ENCODE results near the gene NTRK2. TPM values are rescaled to one million over a fixed set of nuclear protein-coding genes. Genes with fewer than 3 reads are reported as not detected.

The NTRK2 gene
- total RNA-seq, 1 experiment from 2014 or later = not detected

DNA sequence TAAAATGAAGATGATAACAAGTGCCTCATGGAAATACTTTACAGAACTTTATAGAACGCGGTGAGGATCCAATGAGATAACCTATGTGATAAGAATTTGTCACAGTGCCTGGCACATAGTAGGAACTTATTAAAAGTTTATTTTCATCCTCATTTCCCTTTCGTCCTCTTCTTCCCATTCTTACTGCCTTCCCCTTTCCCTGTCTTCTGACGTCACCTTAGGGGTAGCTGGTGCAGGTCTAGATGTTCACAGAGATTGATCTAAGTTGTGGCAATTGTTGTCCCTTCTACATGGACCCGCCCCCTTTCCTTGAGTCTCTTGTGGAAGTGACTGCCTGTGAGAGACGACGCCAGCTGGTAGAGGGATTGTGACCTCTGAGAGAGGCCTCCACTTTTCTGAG is 46.5 kb upstream of the NTRK2 start:
- Histone ChIP-seq H3K9me3 (ENCODE audit: insufficient read depth, low read depth) (no peaks in the 10 kb centered on the region), H3K9me2 (ENCODE audit: insufficient read depth) (no peaks in the 10 kb centered on the region), H2AFZ (no peak overlapping the region), H3K4me2 (no peak overlapping the region), H3K27ac (no peak overlapping the region), H3K36me3 (ENCODE audit: low read depth) (no peaks in the 10 kb centered on the region), H4K20me1 (ENCODE audit: insufficient read depth) (no peaks in the 10 kb centered on the region), H3K4me3 (no peak overlapping the region), H3K79me2 (ENCODE audit: low read depth) (no peaks in the 10 kb centered on the region), H3F3A (ENCODE audit: insufficient read depth, low read depth) (no peaks in the 10 kb centered on the region), H3K4me1 (replicated peaks; ENCODE audit: insufficient read depth) (no peaks in the 10 kb centered on the region), H3K27me3 (ENCODE audit: insufficient read depth, low read depth) (no peaks in the 10 kb centered on the region)
- ChIA-PET CTCF (no interaction called here), POLR2A (ENCODE audit: unreplicated experiment) (no interaction called here)
- no peak for DNase-seq
- BruUV-seq (replicated peaks) = no TSS peak
- no peak for TF ChIP-seq EZH2 (IDR thresholded peaks at IDR 0.05; ENCODE audit: low read depth)
- TF ChIP-seq, protein P1, sequence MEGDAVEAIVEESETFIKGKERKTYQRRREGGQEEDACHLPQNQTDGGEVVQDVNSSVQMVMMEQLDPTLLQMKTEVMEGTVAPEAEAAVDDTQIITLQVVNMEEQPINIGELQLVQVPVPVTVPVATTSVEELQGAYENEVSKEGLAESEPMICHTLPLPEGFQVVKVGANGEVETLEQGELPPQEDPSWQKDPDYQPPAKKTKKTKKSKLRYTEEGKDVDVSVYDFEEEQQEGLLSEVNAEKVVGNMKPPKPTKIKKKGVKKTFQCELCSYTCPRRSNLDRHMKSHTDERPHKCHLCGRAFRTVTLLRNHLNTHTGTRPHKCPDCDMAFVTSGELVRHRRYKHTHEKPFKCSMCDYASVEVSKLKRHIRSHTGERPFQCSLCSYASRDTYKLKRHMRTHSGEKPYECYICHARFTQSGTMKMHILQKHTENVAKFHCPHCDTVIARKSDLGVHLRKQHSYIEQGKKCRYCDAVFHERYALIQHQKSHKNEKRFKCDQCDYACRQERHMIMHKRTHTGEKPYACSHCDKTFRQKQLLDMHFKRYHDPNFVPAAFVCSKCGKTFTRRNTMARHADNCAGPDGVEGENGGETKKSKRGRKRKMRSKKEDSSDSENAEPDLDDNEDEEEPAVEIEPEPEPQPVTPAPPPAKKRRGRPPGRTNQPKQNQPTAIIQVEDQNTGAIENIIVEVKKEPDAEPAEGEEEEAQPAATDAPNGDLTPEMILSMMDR (conservative IDR thresholded peaks at IDR 0.05) = no peak
- intact Hi-C loops (cut with micrococcal nuclease; ENCODE audit: unreplicated experiment) = no loop called here

DNA sequence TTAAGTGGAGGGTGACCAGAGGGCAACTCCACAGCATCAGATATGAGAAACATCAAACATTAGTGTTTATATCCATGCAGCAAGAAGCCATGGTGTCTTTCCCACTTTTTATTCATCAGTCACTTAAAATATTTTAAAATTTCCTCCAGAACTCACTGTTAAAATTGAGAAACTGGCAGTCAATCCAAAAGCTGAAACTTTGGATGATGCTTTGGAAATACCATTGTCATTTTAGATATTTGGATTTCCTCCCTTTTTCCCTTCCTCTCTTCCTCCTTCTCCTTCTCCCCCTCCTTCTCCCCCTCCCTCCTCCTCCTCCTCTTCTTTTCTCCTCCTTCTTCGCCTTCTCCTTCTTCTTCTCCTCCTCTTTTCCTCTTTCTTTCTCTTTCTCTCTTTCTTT is 33.1 kb upstream of the NTRK2 start:
- H3K27me3 ChIP-seq (ENCODE audit: insufficient read depth, low read depth) = no peaks in the 10 kb centered on the region
- H3K27ac ChIP-seq = no peak overlapping the region
- no peaks in the 10 kb centered on the region; the same call in 1 of the 2 replicates for H3K9me2 ChIP-seq (ENCODE audit: insufficient read depth)
- H3F3A ChIP-seq (ENCODE audit: insufficient read depth, low read depth) = no peaks in the 10 kb centered on the region
- no peaks in the 10 kb centered on the region for H3K79me2 ChIP-seq (ENCODE audit: low read depth)
- CTCF ChIA-PET = no interaction called here
- POLR2A ChIA-PET (ENCODE audit: unreplicated experiment) = no interaction called here
- no peaks in the 10 kb centered on the region for H3K36me3 ChIP-seq (ENCODE audit: low read depth)
- no TSS peak for BruUV-seq (replicated peaks)
- intact Hi-C loops (cut with micrococcal nuclease; ENCODE audit: unreplicated experiment) = no loop called here
- H3K4me2 ChIP-seq = no peak overlapping the region
- TF ChIP-seq, protein P1 (conservative IDR thresholded peaks at IDR 0.05) = no peak
- no peak for TF ChIP-seq EZH2 (IDR thresholded peaks at IDR 0.05; ENCODE audit: low read depth)
- H3K4me1 ChIP-seq (replicated peaks; ENCODE audit: insufficient read depth) = no peaks in the 10 kb centered on the region
- no peak overlapping the region for H3K4me3 ChIP-seq
- H3K9me3 ChIP-seq (ENCODE audit: insufficient read depth, low read depth) = no peaks in the 10 kb centered on the region
- no peaks in the 10 kb centered on the region for H4K20me1 ChIP-seq (ENCODE audit: insufficient read depth)
- H2AFZ ChIP-seq = no peak overlapping the region
- DNase-seq = no peak

DNA sequence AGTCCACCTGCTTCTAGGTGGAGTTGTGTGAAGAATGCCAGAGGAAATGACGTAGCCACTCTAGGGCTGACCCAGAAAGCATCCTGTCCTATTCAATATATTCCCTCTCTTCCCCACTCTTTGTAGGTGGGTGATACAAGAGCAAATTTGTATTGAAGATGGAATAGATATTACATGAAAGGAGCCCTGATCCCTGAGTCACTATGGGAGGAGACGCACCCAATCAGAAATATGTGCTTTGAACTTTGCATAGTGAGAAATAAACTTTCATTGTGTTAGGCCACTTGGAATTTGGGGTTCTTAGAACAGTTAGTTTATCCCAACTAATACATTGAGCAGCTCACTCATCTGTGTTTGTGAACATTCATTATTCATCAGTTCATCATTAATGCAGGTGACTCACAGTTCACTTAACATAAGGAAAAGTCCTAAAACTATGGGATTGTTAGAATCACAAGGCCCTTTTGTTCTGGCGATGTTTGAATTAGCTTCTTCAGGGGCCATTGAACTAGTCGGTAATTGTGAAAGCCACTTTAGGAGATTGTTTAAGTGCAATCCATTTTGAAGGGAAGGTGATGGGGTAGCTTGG is 26.9 kb upstream of the NTRK2 start:
- Histone ChIP-seq H3K79me2 (ENCODE audit: low read depth) (no peaks in the 10 kb centered on the region), H3K36me3 (ENCODE audit: low read depth) (no peaks in the 10 kb centered on the region), H4K20me1 (ENCODE audit: insufficient read depth) (no peaks in the 10 kb centered on the region), H3K4me1 (replicated peaks; ENCODE audit: insufficient read depth) (no peaks in the 10 kb centered on the region), H3K27me3 (ENCODE audit: insufficient read depth, low read depth) (no peaks in the 10 kb centered on the region), H3K9me2 (ENCODE audit: insufficient read depth) (no peaks in the 10 kb centered on the region), H3K27ac (no peak overlapping the region), H3F3A (ENCODE audit: insufficient read depth, low read depth) (no peaks in the 10 kb centered on the region), H3K9me3 (ENCODE audit: insufficient read depth, low read depth) (no peaks in the 10 kb centered on the region), H3K4me2 (no peak overlapping the region), H2AFZ (no peak overlapping the region), H3K4me3 (no peak overlapping the region)
- BruUV-seq (replicated peaks) = no TSS peak
- no peak for DNase-seq
- TF ChIP-seq EZH2 (IDR thresholded peaks at IDR 0.05; ENCODE audit: low read depth) = no peak
- TF ChIP-seq, protein P1 (conservative IDR thresholded peaks at IDR 0.05) = no peak
- ChIA-PET POLR2A (ENCODE audit: unreplicated experiment) (no interaction called here), CTCF (no interaction called here)
- intact Hi-C loops (cut with micrococcal nuclease; ENCODE audit: unreplicated experiment) = no loop called here
